ENCODE data around the gene FAM53A.

Gene FAM53A

GRCh38 chr4:1714303-1715001 lies 30.3 kb upstream of the FAM53A start:
- peak overlapping the region; percentile 97 for H3K27ac ChIP-seq
- TF ChIP-seq ZFX (IDR thresholded peaks at IDR 0.05) = no peak
- TF ChIP-seq, protein P1, sequence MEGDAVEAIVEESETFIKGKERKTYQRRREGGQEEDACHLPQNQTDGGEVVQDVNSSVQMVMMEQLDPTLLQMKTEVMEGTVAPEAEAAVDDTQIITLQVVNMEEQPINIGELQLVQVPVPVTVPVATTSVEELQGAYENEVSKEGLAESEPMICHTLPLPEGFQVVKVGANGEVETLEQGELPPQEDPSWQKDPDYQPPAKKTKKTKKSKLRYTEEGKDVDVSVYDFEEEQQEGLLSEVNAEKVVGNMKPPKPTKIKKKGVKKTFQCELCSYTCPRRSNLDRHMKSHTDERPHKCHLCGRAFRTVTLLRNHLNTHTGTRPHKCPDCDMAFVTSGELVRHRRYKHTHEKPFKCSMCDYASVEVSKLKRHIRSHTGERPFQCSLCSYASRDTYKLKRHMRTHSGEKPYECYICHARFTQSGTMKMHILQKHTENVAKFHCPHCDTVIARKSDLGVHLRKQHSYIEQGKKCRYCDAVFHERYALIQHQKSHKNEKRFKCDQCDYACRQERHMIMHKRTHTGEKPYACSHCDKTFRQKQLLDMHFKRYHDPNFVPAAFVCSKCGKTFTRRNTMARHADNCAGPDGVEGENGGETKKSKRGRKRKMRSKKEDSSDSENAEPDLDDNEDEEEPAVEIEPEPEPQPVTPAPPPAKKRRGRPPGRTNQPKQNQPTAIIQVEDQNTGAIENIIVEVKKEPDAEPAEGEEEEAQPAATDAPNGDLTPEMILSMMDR (conservative IDR thresholded peaks at IDR 0.05) = no peak

GRCh38 chr4:1713003-1713851 lies 29.1 kb upstream of the FAM53A start:
- peak; percentile 46 for TF ChIP-seq ZFX (IDR thresholded peaks at IDR 0.05)
- TF ChIP-seq, protein P1 (conservative IDR thresholded peaks at IDR 0.05) = no peak
- H3K27ac ChIP-seq = peak overlapping the region; percentile 97

DNA sequence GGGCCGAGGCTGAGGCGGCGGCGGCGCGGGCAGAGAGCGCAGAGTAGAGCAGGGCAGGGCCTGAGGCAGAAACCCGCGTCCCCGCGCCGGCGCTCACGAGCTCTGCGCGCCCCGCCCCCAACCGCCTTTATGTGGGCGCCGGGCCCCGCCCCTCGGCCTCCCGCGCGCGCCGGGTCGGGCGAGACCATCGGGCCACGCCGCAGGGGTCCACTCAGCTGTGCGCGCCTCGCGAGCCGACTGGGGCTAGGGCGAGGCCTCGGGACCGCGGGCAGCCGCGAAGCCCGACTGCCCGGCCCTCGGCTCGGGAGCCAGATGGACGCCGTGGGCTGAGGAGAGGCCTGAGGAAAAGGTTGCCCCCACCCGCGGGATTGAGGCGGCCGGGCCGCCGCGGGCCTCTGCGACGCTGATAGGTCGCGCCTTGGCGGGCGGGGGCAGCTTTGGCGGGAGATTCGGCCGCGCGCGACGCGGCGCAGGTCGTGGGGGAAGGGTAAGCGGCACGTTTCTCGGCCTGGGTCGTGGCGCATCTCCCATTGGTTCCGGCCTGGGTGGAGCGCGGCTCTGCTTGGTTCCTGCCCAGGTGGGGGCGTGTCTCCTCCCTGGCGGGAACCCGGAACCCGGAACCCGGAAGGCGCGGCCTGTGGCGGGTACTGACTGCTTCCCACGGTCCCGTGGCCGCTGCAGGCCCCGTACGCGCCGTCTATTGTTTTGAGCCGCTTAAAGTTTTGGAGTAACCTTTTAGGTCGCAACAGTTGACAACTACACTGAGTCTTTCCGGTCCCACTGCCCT lies 28.3 kb upstream of the FAM53A start, which contains the start of gene SLBP:
Gene SLBP, minus strand, starts transcription at position 104 of the 787 bp plus-strand sequence. CDS start 131 bp downstream, outside the sequence.
- H3K27ac ChIP-seq = peak within 1 kb of the TSS; percentile 97

GRCh38 chr4:1711571-1712215 lies 27.6 kb upstream of the FAM53A start:
- H3K27ac ChIP-seq = peak overlapping the region; percentile 97
- TF ChIP-seq, protein P1 (conservative IDR thresholded peaks at IDR 0.05) = no peak
- TF ChIP-seq ZFX (IDR thresholded peaks at IDR 0.05) = peak; percentile 80

More for the DNA sequence above, 28.3 kb upstream of the FAM53A start, which contains the start of gene SLBP:
- TF ChIP-seq, protein P1 (conservative IDR thresholded peaks at IDR 0.05) = no peak
- TF ChIP-seq ZFX (IDR thresholded peaks at IDR 0.05) = peak; percentile 4; the same call in 1 of the 2 replicates

DNA sequence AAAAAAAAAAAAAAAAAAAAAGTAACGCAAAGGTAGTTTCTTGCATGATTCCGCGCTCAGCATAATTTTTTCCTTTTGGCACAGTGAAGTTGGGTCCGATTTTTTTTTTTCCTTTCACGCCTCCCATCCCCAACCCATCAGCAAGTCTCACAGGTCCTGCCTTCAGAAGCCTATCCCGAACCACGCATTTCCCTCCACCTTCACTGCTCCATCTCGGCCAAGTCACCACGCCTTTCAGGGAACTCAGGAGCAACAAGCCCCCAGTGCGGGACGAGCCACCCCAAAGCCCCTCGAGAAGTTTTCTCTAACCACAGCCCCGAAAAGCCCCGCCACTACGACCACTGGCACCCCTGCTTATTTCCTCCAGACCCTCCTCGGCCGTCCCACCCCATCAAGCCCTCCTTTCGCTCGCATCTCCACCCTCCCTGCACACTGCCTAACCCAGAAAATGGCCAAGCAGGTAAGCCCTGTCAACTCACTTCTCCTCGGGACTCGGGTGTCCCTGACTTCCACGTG lies 27.0 kb upstream of the FAM53A start:
- TF ChIP-seq ZFX (IDR thresholded peaks at IDR 0.05) = no peak
- TF ChIP-seq, protein P1 (conservative IDR thresholded peaks at IDR 0.05) = no peak
- H3K27ac ChIP-seq = peak overlapping the region; percentile 97

- TF ChIP-seq, protein P1 (conservative IDR thresholded peaks at IDR 0.05) = no peak
- TF ChIP-seq ZFX (IDR thresholded peaks at IDR 0.05) = no peak
- H3K27ac ChIP-seq = no peak overlapping the region; the same call in 1 of the 2 replicates
These were observed 24.5 kb upstream of the FAM53A start for GRCh38 chr4:1708581-1708980.
